ENCODE data around the gene ZNF579. TPM values are rescaled to one million over a fixed set of nuclear protein-coding genes. Genes with fewer than 3 reads are reported as not detected.

The ZNF579 gene
- total and polyA plus RNA-seq, 2 of the 8 experiments (the other 6 are each of a cell fraction or from before 2014, with no cell fraction given): 10.0 to 18.9 TPM

DNA sequence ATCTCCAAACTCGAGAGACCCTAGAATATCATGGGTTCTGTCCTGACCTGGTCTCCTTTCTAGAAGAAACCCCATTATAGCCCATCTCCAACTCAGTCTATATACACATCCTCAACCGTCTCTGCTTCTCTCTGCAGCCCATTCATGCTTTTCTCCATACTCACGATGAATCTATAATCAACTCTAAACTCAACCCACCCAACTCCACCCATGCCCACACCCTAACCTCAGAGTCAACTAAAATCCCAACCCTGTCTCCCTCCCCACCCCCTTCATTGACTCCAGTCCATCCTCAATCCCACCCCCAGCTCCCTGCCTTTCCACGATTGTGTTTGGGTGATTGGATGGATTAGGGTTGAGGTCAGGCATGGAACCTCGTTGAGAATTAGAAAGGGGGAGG is 37.1 kb downstream of the ZNF579 start:
- WGBS, 2 experiments (ENCODE audit: extremely low coverage in 1 of 2, insufficient coverage in 1 of 2, insufficient read length in 1 of 2, insufficient replicate concordance in 2 of 2, low coverage in 1 of 2, low lambda C conversion rate in 2 of 2, missing lambda C conversion rate in 1 of 2): 81 to 100% methylated on average over 1 to 5 of the region's 5 CpGs
- H3K56ac ChIP-seq (replicated peaks; ENCODE audit: insufficient read length, low read depth, low read length): no peak overlapping the region
- CTCF ChIA-PET (ENCODE audit: partially characterized antibody): interaction anchor here (1.0 to 1.4 kb wide), 2 partner anchors 29 to 39 kb away, joined by 3 read pairs; no protein-coding TSS in a partner anchor
- DNase-seq (ENCODE audit: low read depth in 1 of 2, low spot score in 2 of 2) (no peak), FAIRE-seq (no peak)
- no peak overlapping the region for H3K9ac ChIP-seq (replicated peaks in 1 of 4; ENCODE audit: extremely low read depth in 1 of 4, low read depth in 3 of 4, low read length in 3 of 4)
- H2BK20ac ChIP-seq (ENCODE audit: low read length): no peak overlapping the region
- no peak overlapping the region for H3K18ac ChIP-seq (ENCODE audit: extremely low read depth, low read length)
- no peaks in the 10 kb centered on the region; a peak in 1 of 8 replicates for H3K36me3 ChIP-seq (ENCODE audit: control insufficient read depth in 2 of 4, insufficient read depth in 4 of 4, low read length in 3 of 4)
- no peak overlapping the region for H3K23ac ChIP-seq (ENCODE audit: insufficient read length)
- no peak overlapping the region for H3K4me3 ChIP-seq (ENCODE audit: extremely low read depth in 1 of 4, insufficient read depth in 2 of 4, low read depth in 3 of 4, low read length in 4 of 4)
- no peak overlapping the region for H2AFZ ChIP-seq (ENCODE audit: low read length)
- peaks cover 0 to 3% of the 10 kb centered on the region in 2 experiments for H4K20me1 ChIP-seq (replicated peaks in 1 of 2; ENCODE audit: control insufficient read depth in 1 of 2, insufficient read depth in 2 of 2, low read length in 2 of 2)
- POLR2A ChIA-PET (ENCODE audit: partially characterized antibody): interaction anchor here (1.2 kb wide), 1 partner anchor 12 kb away, joined by 6 read pairs; no protein-coding TSS in a partner anchor
- no peaks in the 10 kb centered on the region for H3K79me1 ChIP-seq (ENCODE audit: low read depth, low read length)
- H3K14ac ChIP-seq (ENCODE audit: insufficient read length): no peak overlapping the region
- no peak overlapping the region for H2BK15ac ChIP-seq (ENCODE audit: low read length)
- no peak for TF ChIP-seq SP4 (IDR thresholded peaks at IDR 0.05; ENCODE audit: low read length)
- TF ChIP-seq BACH1 (IDR thresholded peaks at IDR 0.05; ENCODE audit: low read length): no peak
- TF ChIP-seq SP1 (IDR thresholded peaks at IDR 0.05; ENCODE audit: low read depth, low read length): no peak
- TF ChIP-seq, protein P1, sequence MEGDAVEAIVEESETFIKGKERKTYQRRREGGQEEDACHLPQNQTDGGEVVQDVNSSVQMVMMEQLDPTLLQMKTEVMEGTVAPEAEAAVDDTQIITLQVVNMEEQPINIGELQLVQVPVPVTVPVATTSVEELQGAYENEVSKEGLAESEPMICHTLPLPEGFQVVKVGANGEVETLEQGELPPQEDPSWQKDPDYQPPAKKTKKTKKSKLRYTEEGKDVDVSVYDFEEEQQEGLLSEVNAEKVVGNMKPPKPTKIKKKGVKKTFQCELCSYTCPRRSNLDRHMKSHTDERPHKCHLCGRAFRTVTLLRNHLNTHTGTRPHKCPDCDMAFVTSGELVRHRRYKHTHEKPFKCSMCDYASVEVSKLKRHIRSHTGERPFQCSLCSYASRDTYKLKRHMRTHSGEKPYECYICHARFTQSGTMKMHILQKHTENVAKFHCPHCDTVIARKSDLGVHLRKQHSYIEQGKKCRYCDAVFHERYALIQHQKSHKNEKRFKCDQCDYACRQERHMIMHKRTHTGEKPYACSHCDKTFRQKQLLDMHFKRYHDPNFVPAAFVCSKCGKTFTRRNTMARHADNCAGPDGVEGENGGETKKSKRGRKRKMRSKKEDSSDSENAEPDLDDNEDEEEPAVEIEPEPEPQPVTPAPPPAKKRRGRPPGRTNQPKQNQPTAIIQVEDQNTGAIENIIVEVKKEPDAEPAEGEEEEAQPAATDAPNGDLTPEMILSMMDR (IDR thresholded peaks at IDR 0.05; ENCODE audit: control extremely low read depth in 1 of 3, insufficient read depth in 1 of 3, low read depth in 1 of 3, low read length in 3 of 3): no peak
- TF ChIP-seq HDAC6 (IDR thresholded peaks at IDR 0.05; ENCODE audit: low read depth, low read length): no peak
- TF ChIP-seq SAP30 (IDR thresholded peaks at IDR 0.05; ENCODE audit: insufficient read depth, insufficient replicate concordance, low read length): no peak
- TF ChIP-seq, protein P2, sequence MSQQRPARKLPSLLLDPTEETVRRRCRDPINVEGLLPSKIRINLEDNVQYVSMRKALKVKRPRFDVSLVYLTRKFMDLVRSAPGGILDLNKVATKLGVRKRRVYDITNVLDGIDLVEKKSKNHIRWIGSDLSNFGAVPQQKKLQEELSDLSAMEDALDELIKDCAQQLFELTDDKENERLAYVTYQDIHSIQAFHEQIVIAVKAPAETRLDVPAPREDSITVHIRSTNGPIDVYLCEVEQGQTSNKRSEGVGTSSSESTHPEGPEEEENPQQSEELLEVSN (IDR thresholded peaks at IDR 0.05): no peak
- no peak for TF ChIP-seq ASH2L (IDR thresholded peaks at IDR 0.05; ENCODE audit: low read length)
- no peak for TF ChIP-seq EP300 (IDR thresholded peaks at IDR 0.05; ENCODE audit: borderline replicate concordance in 1 of 2, low read depth in 2 of 2, low read length in 2 of 2)
- H3K27me3 ChIP-seq (replicated peaks in 1 of 4; ENCODE audit: control insufficient read depth in 3 of 4, extremely low read depth in 1 of 4, insufficient read depth in 3 of 4, low read length in 3 of 4): no peaks in the 10 kb centered on the region; a peak in 3 of 7 replicates
- no peak overlapping the region for H4K91ac ChIP-seq (replicated peaks; ENCODE audit: insufficient read length, low read length)
- no peak overlapping the region for H2BK12ac ChIP-seq (ENCODE audit: low read depth, low read length)
- H4K5ac ChIP-seq (ENCODE audit: insufficient read length, low read depth, low read length): no peak overlapping the region
- H3K4me1 ChIP-seq (replicated peaks in 1 of 4; ENCODE audit: control insufficient read depth in 3 of 4, insufficient read depth in 4 of 4, low read length in 3 of 4): peaks cover 0 to 20% (median 12%) of the 10 kb centered on the region in 4 experiments; a peak in 6 of 7 replicates
- peaks cover 12% of the 10 kb centered on the region; the same call in 1 of the 2 replicates for H3K23me2 ChIP-seq (ENCODE audit: low read depth, low read length)
- H3K4me2 ChIP-seq (ENCODE audit: insufficient read depth in 1 of 2, low read depth in 2 of 2, low read length in 2 of 2): no peak overlapping the region
- H4K8ac ChIP-seq (ENCODE audit: extremely low read depth, insufficient read depth, low read length): no peak overlapping the region
- H3K27ac ChIP-seq (ENCODE audit: low read depth, low read length): no peak overlapping the region
- H2AK5ac ChIP-seq (ENCODE audit: low read depth, low read length): no peak overlapping the region
- H2BK120ac ChIP-seq (replicated peaks; ENCODE audit: low read depth, low read length): no peak overlapping the region
- H3K9me3 ChIP-seq (ENCODE audit: insufficient read depth in 2 of 2, low read depth in 1 of 2, low read length in 1 of 2): no peaks in the 10 kb centered on the region
- H3K4ac ChIP-seq (replicated peaks; ENCODE audit: insufficient read length, low read depth, low read length): no peak overlapping the region
- H2BK5ac ChIP-seq (ENCODE audit: low read depth, low read length): no peak overlapping the region
- no peaks in the 10 kb centered on the region for H3K79me2 ChIP-seq (ENCODE audit: control insufficient read depth in 1 of 2, insufficient read depth in 2 of 2, low read length in 2 of 2)

All from H1 (cell line).